ENCODE data around the gene ARMC2.

Gene ARMC2

GRCh38 chr6:108875161-108875555, 26.9 kb downstream of the ARMC2 start:
- no peak overlapping the region for H3K4me3 ChIP-seq (ENCODE audit: low read length)
- TF ChIP-seq, protein P1, sequence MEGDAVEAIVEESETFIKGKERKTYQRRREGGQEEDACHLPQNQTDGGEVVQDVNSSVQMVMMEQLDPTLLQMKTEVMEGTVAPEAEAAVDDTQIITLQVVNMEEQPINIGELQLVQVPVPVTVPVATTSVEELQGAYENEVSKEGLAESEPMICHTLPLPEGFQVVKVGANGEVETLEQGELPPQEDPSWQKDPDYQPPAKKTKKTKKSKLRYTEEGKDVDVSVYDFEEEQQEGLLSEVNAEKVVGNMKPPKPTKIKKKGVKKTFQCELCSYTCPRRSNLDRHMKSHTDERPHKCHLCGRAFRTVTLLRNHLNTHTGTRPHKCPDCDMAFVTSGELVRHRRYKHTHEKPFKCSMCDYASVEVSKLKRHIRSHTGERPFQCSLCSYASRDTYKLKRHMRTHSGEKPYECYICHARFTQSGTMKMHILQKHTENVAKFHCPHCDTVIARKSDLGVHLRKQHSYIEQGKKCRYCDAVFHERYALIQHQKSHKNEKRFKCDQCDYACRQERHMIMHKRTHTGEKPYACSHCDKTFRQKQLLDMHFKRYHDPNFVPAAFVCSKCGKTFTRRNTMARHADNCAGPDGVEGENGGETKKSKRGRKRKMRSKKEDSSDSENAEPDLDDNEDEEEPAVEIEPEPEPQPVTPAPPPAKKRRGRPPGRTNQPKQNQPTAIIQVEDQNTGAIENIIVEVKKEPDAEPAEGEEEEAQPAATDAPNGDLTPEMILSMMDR (conservative IDR thresholded peaks at IDR 0.05; ENCODE audit: low read depth, low read length) = no peak
- no peak for DNase-seq (ENCODE audit: low read depth)

DNA sequence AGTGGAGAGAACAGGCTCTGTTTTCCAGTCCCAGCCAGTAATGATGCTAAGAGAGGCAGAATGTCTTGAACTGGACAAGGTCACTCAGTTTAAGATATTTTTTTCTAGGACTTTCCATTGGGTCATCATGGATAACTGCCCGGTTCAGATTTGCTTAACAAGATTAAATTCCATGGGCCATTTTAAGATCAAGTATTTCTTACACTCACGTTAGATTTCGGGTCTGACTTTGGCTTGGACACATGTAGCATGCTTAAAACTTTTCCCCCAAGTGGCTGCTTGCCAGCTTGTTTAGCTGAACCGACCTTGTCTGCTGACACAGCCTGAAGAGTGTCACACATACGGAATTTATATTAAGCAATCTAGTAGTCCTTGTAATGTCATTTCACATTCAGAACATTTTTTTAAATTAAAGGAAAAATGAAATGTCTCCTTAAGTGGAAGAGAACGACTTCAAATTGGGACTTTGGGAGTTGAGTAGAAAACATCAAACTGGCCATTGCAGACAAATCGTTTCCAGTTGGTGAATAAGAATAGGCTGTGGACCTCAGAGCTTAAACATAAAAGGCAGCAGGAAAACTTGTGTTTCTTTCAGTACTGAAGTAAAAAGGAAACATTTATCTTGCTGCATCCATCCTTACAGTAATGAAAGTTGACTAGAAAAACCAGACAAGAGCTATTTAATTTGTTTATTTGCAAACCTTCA, 29.0 kb downstream of the ARMC2 start:
- TF ChIP-seq, protein P1 (conservative IDR thresholded peaks at IDR 0.05; ENCODE audit: low read depth, low read length) = no peak
- peak; percentile 85 for DNase-seq (ENCODE audit: low read depth)
- H3K4me3 ChIP-seq (ENCODE audit: low read length) = no peak overlapping the region

GRCh38 chr6:108878942-108879341, 30.7 kb downstream of the ARMC2 start:
- H3K4me3 ChIP-seq (ENCODE audit: low read length) = no peak overlapping the region
- TF ChIP-seq, protein P1 (conservative IDR thresholded peaks at IDR 0.05; ENCODE audit: low read depth, low read length) = no peak
- DNase-seq (ENCODE audit: low read depth) = no peak

- TF ChIP-seq, protein P1 (conservative IDR thresholded peaks at IDR 0.05; ENCODE audit: low read depth, low read length) = no peak
- DNase-seq (ENCODE audit: low read depth) = no peak
- H3K4me3 ChIP-seq (ENCODE audit: low read length) = no peak overlapping the region
Observed at GRCh38 chr6:108883172-108883571, 35.0 kb downstream of the ARMC2 start.

DNA sequence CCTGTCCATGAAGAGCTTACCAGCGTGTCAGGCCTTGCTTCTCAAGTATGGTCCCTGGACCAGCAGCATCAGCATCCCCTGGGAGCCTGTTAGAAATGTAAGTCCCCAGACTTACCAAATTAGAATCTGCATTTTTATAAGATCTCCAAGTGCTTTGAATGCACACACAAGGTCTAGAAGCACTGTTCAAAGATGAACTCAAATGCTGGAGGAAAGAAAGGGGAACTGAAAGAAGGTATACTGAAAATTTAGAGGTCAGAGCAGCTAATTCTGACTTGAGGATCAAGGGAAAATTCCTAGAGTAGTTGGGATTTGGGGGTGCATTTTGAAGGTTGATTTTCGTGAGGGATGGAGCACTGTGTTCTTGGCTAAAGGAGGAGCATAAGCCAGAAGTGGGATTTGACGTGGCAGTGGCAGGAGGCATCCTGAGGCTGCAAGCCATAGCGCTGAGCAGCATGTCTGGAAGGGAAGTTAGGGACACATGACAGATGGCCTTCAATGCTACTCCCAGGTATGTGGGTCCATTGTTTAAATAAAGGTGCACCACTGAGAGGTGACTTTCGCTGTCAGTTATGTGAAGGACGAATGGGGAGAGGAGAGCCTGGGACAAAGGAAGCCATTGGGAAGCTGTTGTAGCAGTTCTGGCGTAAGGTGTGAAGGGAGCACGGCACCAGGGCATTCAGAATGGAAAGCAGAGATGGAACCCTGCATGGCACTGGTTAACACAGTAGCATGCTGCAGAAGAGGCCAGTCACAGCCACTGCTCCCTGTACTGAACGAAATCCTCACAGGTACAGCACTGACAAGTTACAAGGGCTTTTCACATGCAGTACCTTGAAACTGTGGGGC, 36.2 kb downstream of the ARMC2 start:
- DNase-seq (ENCODE audit: low read depth) = no peak
- no peak overlapping the region for H3K4me3 ChIP-seq (ENCODE audit: low read length)
- TF ChIP-seq, protein P1 (conservative IDR thresholded peaks at IDR 0.05; ENCODE audit: low read depth, low read length) = no peak

DNA sequence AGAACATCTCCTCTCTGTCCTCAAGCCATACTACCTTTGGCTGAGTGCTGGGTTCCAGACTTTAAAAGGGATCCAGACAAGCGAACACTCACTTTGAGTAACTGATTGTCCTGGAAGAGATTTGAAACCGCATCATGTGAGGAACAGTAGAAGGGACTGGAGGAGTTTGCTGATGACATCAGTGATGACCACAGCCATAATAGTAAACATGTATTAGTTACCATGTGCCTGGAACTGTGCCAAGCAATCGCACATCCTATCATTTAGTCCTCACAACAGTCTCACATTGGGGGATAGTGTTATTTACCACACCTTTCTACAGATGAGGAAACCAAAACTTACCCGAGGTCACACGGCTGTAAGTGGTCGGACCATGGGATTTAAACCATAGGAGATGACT, 39.8 kb downstream of the ARMC2 start:
- DNase-seq (ENCODE audit: low read depth) = no peak
- H3K4me3 ChIP-seq (ENCODE audit: low read length) = no peak overlapping the region
- TF ChIP-seq, protein P1 (conservative IDR thresholded peaks at IDR 0.05; ENCODE audit: low read depth, low read length) = no peak

Measured in retinal pigment epithelial cell (primary cell).